GM19463 (cell line): ENCODE measurements around the gene APOL1.
"Not testable (repeated sequence)": the region's sequence is repeated elsewhere in the genome, so short reads cannot be mapped to it uniquely, and the experiment has no call there.

ENCODE experiments used
- ATAC-seq: cut with Tn5 transposase; IDR thresholded peaks from one replicate; pipeline ENCODE4 v1.9.1; 2021; ENCODE audit warnings: mild to moderate bottlenecking, moderate library complexity; ENCODE audit not compliant: unreplicated experiment

Gene APOL1

DNA sequence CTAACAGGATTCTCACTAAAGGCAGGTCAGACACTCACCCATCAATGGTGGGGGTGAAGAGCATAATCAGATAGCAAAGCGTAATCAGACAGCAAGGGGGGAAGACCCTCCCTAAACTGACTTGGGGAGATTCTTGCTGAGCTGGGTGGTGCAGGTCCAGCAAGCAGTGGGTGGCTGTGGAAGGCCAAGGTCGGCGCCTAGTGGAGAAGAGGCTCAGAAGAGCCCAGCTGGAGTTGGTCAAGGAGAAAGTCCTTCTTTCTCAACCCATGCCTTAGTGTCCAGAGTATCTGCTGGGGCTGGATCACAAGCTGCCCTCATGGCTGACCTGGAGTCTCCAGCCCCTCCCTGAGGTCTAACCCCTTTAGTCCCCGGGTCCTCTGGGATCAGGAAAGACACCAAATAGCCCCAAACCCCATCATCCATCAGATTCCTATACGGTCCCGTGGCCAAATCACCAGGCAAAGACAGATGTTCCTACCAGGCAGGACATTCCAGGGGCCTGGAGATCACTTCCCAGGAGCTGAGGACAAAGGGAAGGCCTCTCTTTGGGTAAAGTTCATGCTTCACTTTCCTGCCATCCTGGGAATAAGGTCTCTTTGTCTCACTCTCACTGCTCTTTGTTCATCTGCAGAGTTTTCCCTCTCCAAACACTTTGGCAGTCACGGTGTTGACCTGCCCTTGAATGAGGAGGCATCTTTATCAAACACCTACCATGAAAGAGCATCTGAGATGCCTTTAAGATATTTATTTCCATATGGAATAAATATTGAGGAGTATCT is 11.1 kb downstream of the APOL1 start:
- not testable (repeated sequence) for ATAC-seq

DNA sequence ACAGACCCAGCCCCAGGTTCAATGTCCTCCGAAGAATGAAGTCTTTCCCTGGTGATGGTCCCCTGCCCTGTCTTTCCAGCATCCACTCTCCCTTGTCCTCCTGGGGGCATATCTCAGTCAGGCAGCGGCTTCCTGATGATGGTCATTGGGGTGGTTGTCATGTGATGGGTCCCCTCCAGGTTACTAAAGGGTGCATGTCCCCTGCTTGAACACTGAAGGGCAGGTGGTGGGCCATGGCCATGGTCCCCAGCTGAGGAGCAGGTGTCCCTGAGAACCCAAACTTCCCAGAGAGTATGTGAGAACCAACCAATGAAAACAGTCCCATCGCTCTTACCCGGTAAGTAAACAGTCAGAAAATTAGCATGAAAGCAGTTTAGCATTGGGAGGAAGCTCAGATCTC is 14.1 kb downstream of the APOL1 start:
- ATAC-seq: no peak

DNA sequence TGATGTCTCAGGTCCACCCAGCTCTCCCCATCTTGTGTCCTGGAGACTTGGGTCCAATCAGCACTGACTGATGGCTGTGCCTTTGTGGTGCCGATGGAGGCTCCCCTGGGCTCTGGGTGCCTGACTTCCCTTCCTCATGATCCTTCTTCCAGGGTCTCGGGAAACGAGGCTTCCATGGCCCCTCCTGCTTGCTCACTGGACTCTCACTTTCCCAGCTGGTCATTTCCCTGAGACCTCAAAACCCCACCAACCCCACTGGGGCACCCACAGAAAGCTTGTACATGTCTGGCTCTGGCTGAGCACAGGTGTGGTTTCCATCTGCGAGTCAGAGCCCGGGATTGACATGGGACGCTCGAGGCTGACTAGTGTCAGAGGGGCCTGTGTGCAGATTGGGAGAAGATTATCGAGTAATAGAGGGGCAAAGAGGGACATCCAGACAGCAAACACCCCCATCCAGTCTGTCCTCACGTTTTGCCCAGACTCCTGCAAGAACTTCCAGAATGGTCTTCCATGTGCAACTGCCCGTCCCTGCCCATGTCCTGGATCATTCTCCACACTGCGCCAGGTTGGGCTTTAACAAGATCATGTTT is 15.1 kb downstream of the APOL1 start:
- ATAC-seq: no peak

DNA sequence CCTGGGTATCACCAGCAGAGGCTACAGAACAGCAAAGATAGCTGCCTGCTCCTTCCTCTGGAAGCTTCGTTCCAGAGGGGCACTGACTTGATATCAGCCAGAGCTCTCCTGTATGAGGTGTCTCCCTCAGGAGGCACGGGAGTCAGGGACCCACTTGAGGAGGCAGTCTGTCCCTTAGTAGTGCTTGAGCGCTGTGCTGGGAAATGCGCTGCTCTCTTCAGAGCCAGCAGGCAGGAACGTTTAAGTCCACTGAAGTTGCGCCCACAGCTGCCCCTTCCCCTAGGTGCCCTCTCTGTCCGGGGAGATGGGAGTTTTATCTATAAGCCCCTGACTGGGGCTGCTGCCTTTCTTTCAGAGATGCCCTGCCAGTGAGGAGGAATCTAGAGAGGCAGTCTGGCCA is 18.3 kb downstream of the APOL1 start:
- ATAC-seq: not testable (repeated sequence)

DNA sequence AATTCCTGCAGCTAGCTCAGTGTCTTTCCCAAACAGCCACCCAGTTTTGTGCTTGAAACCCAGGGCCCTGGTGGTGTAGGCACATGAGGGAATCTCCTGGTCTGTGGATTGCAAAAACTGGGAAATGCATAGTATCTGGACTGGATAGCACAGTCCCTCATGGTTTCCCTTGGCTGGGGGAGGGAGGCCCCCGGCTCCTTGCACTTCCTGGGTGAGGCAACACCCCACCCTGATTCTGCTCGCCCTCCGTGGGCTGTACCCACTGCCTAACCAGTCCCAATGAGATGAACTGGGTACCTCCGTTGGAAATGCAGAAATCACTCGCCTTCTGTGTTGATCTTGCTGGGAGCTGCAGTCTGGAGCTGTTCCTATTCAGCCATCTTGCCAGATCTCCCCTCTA is 19.0 kb downstream of the APOL1 start:
- ATAC-seq: not testable (repeated sequence)

DNA sequence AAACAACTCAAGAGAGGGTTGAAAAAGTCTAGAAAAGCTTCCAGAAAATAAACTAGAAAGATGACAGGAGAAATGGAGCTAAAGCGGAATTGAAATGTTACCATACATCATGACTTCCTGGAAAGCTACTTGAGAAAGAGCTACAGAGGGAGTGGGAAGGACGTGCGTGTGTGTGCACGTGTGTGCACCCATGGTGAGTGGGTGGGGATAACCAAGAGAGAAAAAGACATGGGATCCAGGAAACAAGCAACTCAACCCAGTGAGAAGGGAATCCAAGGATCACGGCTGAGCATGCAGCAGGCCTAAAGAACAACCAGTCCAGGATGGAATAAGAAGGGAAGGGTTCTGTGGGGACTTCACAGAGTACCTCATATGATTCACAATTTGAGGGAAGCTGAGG is 21.6 kb downstream of the APOL1 start:
- ATAC-seq: no peak

DNA sequence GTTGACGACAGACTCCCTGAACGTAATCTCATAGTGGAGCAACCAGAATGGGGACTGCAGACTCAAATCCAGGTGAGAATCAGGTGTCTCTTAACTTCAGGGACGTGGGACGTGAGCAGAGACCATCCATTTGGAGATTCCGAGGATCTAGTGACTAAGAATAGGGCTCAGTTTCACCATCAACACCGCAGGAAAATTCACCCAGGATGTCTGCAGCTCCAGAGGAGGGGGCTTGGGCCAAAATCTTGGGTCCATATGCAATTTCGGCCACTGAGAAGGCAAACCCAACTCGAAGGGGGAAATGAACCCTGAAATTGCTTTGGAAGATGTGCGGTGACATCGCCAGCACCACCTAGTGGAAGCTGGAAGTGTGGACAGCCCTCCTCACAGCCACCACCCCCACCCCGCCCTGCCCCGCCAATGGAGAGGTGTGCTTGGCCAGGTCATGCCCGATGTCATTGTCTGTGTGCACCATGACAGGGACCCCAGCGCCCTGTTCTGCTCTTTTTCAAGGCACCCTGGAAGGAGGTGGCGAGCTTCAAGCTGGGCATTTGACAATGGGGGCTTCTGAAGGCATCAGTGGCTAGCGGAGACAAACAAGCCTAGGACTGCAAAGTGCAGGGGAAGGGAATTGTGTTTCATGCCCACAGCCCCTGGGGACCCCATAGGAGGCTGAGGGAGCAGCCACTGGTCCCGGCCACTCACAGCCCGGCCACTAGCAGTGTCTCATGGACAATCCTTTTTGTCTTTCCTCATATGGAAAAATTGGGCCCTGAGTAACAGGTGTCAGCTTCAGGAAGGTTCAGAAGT is 24.8 kb downstream of the APOL1 start:
- no peak for ATAC-seq

DNA sequence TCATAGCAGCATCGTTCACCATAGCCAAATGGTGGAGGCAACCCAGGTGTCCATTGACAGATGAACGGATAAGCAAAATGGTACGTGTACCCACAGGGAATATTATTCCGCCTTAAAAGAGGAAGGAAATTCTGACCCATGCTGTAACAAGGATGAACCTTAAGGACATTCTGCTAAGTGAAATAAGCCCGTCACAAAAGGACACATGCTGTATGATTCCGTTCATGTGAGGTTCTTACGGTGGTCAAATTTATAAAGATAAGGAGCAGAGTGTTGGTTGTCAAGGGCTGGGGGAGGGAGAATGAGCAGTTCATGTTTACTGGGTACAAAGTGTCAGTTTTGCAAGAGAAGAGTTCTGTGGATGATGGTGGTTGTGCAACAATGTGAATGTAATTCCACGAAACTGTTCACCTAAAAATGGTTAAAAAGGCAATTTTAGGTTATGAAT is 26.3 kb downstream of the APOL1 start:
- no peak for ATAC-seq

DNA sequence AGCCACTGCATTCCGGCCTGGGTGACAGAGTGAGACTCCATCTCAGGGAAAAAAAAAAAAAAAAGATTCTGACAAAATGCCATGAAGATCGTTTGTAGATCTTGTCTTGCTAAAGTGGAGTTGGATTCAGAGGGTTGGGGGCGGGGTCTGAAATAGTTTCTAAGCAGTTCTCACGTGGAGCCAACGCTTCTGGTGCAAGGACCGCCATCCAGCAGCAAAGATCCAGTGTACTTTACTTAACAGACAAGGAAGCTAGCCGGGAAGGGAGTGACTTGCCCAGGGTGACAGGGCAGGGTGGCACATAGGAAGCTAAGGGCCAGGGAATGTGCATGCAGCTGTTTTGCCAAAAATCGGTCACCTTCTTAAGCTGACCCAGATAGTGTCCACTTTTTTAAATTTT is 27.4 kb downstream of the APOL1 start:
- ATAC-seq: no peak

DNA sequence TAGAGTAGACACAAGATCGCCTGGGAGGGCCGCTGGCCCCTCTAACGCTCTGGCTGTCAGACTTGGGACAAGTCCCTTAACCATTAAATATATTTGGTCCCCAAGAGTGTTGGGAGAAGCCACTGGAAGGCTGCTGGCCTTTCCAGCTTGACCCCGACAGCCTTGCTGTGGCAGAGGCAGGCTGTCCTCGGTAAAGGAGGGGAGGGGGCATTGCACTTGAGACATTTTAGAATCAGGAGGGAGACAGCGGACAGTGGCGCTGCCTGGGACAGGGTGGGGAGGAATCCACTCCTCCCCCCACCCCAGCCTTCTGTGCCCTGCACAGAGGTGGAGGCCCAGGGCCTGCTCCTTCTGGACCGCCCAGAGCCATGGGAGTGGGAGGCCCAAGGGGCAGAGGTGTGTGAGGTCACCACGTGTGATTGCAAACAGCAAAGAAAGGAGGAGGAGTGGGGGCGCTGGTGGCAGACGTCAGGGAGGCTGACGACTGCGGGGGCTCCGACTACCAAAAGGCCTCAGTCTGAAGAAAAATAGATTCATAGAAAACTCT is 28.9 kb downstream of the APOL1 start:
- no peak for ATAC-seq

DNA sequence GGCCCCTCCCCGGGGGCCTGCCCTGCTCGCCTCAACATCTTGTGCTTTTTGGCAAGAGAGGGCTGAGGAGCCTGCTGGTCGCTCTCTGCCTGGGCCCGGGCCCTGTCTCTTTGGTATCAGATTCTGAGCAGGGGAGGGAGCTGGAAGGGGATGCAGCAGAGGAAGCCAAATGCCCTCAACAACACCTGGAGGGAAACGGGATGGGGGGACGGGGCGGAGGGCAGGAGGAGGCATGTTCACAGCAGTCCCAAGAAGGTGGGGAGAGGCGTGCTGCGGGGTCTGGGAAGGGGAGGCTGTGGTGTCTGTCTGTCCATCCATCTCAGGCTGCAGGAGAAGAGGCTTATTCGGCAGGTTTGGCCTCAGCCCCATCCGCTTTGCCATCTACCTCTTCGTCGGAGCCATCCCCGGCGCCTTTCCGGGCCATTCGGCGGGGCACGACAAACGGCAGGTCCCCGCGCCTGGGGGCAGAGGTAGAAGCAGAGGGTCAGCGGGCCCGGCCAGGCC is 29.4 kb downstream of the APOL1 start:
- no peak for ATAC-seq

DNA sequence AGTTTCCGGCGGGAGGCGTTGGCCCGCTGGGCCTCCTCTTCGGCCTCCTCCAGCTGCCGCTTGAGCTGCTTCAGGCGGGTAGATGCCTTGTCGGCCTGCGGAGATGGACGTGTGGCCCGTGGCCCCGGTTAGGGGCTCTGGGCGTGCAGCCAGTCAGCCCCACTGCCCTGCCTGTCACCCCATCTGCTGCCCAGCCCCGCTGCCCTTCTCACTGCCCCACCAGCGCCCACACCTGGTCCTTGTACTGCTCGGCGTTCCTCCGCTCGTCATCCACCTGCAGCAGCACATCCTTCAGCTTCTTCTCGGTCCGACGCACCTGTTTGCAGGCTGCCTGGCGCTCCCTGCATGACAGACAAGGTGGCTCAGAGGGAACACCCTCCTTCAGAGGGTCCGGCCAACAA is 31.2 kb downstream of the APOL1 start:
- ATAC-seq: no peak

DNA sequence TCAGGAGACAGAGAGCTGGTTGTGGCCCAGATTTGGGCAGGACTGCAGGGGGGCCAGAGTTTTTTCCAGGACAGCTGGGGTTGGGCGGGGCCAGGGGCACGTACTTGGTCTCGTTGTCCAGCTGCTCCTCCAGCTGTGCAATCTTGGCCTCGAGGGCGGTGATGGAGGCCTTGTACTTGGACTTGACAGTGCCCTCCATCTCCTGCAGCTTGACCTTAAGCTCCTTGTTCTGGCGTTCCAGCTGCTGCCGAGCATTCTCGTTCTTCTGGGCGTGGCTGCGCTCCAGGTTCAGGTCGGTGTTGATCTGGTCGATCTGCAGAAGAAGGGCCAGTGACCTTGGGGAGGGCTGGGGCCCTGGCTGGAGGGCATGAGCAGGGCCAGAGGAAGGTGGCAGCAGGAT is 32.1 kb downstream of the APOL1 start:
- ATAC-seq: no peak

DNA sequence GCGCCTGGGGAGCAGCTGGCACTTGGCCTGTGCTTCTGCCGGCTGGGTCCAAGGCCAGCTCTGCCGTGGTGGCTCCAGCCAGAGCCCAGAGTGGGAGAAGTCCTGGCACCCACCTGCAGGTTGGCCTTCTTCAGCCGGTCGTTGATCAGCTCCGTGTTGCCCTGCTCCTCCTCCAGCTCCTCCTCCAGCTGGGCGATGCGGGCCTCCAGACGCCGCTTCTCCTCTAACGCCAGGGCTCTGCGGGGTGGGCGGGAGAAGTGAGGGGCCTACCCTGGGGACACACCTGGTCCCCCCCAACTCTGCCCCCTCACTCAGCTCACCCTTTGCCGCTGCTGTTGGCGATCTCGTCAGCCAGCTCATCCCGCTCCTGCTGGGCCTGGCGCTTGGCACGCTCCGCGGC is 32.6 kb downstream of the APOL1 start:
- no peak for ATAC-seq

DNA sequence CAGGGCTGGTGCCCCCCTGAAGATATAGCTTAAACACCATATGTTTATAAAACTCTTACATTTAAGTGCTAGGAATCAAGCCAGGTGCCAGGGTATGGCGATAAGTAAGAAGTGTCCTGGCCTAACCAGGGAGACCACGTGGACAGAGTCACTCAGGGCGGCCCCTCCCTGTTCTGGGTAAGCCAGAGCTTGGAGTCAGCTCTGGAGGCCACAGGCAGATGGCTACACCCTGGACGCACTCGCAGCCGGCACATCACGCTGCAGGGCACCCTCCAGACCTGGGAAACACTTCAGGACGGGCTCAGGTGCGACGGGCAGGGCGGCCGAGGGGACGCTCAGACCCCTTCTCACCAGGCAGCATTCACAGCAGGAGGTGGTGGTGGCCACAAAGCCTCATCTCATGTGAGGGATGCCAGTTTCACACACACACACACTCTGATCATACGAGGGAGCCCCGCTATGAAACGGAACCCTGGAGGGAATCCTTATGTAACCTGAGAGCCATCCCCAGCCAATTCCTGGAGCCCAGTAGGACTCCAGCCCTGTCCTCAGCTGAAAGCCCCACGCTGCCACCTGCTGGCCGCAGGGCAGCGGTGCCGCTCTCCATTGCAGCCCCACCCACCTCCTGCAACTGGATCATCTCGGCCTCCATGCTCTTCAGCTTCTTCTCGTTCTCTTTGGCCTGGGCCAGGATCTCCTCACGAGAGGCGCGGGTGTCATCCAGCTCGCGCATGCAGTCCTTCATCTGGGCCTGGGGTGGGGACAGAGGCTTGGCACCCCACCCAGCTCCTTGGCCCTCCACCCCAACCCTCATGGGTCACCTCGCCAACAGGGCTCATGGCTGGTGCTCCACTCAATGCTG is 33.4 kb downstream of the APOL1 start:
- no peak for ATAC-seq

DNA sequence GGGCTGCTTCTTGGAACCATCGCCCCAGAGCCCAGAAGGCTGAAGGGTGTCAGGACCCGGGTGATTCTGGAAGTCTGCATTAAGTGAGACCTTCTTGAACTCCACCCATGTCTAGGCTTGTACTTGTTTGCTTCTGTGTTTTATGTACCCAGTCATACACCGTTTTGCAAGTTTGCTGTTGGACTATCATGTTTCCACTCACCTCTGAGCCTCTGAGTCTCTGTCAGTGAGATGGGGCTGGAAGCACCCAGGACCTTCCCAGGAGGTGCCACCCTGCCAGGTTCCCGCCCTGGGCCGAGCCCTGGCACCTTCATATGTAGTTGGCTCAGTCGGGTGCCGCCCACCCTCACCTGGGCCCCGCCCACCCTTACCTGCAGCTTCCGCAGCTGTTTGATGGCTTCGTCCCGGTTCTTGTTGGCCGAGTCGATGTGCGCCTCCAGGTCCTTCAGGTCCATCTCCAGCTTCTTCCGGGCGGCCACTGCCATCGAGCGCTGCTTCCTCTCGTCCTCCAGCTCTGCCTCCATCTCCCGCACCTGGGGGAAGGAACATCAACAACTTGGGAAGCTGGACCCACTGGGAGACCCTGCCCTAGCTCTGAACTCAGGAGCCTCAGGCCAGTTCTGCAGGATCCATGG is 35.1 kb downstream of the APOL1 start:
- no peak for ATAC-seq

DNA sequence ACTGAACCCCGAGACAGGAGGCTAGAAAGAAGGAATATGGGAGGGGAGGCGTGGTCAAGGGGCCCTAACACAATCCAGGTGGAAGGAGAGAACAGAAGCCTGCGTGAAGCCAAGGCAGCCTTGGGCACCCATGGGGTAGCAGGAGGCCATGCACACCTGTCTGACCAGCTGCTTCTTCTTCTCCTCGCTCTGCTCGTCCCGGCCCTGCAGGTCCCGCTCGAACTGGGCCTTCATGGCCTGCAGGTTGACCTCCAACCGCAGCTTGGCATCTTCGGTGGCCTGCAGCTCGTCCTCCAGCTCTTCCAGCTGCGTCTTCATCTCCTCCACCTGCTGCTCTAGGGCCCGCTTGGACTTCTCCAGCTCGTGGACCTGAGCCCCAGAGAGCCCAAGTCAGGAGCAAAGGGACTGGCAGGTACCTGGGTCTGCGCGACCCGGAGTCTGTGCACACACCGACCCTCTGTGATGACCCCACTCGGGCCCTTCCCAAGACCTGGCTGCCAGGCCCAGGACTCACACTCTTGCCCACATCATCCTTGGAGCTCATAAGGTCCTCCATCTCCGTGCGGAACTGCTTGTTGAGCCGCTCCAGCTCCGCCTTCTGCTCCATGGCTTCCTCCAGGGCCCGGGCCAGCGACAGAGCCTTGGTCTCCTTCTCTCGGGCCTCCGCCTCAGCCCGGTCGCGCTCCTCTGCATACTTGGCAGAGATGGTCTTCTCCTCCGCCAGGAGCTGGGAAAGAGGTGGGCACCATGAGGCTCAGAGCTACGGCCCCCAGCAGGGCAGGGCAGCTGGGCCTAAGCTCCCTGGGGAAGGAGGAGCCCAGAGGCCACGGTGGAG is 35.9 kb downstream of the APOL1 start:
- ATAC-seq: no peak

DNA sequence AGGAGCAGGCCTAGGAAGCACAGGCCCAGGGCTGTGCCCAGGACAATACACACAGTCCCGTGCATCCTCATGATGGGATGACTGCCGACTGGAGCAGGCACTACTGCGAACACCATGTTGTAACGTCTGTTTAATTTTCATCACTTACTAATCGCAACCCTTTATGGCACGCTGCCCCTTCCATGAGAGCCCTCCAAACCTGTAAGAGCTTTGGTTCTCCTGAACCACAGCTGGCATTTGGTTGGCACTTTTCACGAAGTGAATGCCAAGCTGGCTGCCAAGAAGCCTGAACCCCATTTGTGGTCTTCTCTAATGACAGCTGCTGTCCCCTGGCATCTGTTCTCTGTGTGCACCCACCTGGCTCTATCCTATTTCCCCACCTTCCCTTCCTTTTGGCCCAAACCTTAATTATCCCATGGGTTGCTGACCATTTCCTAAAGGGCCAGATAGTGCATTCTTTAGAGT is 36.5 kb downstream of the APOL1 start:
- no peak for ATAC-seq

DNA sequence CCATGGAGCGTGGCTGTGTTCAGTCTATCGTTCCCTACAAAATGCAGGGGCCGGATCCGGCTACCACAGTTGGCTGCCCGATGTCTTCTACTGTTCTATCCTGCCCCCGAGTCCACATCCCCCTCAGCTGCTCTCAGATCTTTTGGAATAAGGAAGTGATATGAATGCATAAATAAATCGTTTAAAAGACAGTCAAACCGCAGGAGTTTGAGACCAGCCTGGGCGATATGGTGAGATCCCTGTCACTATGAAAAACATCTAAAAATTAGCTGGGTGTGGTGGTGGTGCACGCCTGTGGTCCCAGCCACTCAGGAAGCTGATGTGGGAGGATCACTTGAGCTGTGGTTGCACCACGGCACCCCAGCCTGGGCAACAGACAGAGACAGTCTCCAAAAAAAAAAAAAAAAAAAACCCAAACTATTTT is 37.0 kb downstream of the APOL1 start:
- not testable (repeated sequence) for ATAC-seq
